Measurements from ENCODE around the gene ST3GAL4.

DNA sequence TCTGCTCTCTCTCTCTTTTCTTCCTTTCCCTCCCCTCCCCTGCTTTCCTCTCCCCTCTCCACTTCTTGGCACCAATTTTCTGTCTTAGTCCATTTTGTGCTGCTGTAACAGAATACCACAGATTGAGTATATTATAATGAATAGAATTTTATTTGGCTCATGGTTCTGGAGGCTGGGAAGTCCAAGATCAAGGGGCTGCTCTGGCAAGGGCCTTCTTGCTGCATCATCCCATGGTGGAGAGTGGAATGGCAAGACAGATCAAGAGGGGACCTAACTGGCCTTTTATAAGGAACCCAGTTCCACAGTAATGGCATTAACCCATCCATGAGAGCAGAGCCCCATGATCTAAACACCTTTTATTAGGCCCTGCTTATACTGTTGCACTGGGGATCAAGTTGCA lies 44.5 kb downstream of the ST3GAL4 start:
- TF ChIP-seq, protein P1, sequence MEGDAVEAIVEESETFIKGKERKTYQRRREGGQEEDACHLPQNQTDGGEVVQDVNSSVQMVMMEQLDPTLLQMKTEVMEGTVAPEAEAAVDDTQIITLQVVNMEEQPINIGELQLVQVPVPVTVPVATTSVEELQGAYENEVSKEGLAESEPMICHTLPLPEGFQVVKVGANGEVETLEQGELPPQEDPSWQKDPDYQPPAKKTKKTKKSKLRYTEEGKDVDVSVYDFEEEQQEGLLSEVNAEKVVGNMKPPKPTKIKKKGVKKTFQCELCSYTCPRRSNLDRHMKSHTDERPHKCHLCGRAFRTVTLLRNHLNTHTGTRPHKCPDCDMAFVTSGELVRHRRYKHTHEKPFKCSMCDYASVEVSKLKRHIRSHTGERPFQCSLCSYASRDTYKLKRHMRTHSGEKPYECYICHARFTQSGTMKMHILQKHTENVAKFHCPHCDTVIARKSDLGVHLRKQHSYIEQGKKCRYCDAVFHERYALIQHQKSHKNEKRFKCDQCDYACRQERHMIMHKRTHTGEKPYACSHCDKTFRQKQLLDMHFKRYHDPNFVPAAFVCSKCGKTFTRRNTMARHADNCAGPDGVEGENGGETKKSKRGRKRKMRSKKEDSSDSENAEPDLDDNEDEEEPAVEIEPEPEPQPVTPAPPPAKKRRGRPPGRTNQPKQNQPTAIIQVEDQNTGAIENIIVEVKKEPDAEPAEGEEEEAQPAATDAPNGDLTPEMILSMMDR (IDR thresholded peaks at IDR 0.05) = no peak
- TF ChIP-seq POLR2A (IDR thresholded peaks at IDR 0.05) = no peak

Measured in right lobe of liver (tissue), 4 donors.